Peyer's patch (tissue), 4 donors: Measurements from ENCODE around the gene THSD7A.

ENCODE experiments used
- CTCF ChIP-seq, 6 experiments: fragments of 450-650 bp in 4 of 6; fragments of 200-600 bp in 2 of 6; sonication (generic) in 1 of 6; IDR thresholded peaks; one replicate each; pipeline ENCODE4 v1.5.1; 2017 to 2019; ENCODE audit warnings: antibody characterized with exemption in 6 of 6, mild to moderate bottlenecking in 3 of 6, moderate library complexity in 1 of 6
- POLR2A ChIP-seq, 2 donors: fragments of 450-650 bp; IDR thresholded peaks; one replicate each; pipeline ENCODE4 v1.5.1; 2017; ENCODE audit warnings: antibody characterized with exemption in 2 of 2, mild to moderate bottlenecking in 2 of 2, moderate library complexity in 2 of 2

GRCh38 chr7:11491811-11492210, 340.2 kb downstream of the THSD7A start:
- TF ChIP-seq CTCF (IDR thresholded peaks at IDR 0.05) (no peak), POLR2A (IDR thresholded peaks at IDR 0.05) (no peak)
